ENCODE results near the gene PAK4.

Gene PAK4

DNA sequence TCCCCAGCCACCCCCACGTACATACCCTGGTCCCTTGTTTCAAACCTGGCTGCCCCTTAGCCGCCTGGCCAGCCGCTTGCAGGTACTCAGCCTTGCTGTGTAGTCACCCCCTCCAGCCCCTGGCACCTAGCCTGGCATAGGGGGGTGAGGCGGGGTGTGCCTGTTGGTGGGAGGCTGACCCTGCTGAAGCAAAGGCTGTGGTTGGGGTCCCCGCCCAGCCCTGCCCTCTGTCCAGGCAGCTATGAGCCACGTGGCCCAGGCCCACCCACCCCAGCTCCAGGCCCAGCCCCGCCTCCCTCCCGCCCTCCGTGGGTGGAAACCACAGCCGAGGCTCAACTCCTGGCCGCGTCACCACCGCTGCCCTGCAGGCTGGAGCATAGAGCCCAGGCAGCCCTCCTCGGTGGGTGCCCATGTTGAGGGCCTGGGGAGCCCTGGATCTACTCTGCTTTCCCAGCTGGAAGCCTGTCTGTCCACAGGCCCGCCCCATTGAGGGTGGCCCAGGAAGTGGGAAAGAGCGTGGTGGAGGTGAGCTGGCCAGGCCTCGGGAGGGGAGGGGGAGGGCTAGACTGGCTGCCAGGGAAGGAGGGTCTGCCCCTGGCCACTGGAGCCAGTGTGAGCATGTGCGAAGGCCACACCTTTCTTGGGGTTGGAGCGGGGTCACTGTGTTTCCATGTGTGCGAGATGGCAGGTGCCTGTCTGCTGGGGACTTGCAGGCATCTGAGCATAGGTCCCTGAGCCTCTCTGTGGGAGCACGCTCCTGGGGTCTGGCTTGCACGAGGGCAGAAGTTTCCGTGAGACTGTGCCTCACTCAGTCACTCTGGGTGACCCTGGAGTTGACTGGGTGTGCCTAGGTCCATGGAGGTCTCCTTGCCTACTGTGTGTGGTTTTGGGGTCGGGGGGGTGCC lies 31.0 kb downstream of the PAK4 start:
- Histone ChIP-seq H3K9me3 (ENCODE audit: control insufficient read depth, insufficient read depth, low read length) (no peaks in the 10 kb centered on the region), H3K4me2 (ENCODE audit: low read length) (no peak overlapping the region), H4K20me1 (ENCODE audit: control insufficient read depth, insufficient read depth, low read depth, low read length) (no peaks in the 10 kb centered on the region), H3K27ac (ENCODE audit: low read depth, low read length) (no peak overlapping the region), H3F3A (ENCODE audit: control insufficient read depth, insufficient read depth) (no peaks in the 10 kb centered on the region), H3K27me3 (ENCODE audit: control insufficient read depth, low read length) (no peaks in the 10 kb centered on the region), H3K4me3 (ENCODE audit: low read length) (no peak overlapping the region), H3K9me2 (replicated peaks; ENCODE audit: control insufficient read depth, low read length) (no peaks in the 10 kb centered on the region), H3K36me3 (ENCODE audit: control insufficient read depth, low read length) (no peaks in the 10 kb centered on the region), H3K4me1 (ENCODE audit: control insufficient read depth, low read length) (no peaks in the 10 kb centered on the region), H3K79me2 (ENCODE audit: control insufficient read depth, low read length) (0 out of 2 replicates have a peak, but pooled peaks cover 5% of the 10 kb centered on the region)
- TF ChIP-seq EZH2phosphoT487 (IDR thresholded peaks at IDR 0.05; ENCODE audit: borderline replicate concordance, low read length), result no peak
- TF ChIP-seq, protein P1, sequence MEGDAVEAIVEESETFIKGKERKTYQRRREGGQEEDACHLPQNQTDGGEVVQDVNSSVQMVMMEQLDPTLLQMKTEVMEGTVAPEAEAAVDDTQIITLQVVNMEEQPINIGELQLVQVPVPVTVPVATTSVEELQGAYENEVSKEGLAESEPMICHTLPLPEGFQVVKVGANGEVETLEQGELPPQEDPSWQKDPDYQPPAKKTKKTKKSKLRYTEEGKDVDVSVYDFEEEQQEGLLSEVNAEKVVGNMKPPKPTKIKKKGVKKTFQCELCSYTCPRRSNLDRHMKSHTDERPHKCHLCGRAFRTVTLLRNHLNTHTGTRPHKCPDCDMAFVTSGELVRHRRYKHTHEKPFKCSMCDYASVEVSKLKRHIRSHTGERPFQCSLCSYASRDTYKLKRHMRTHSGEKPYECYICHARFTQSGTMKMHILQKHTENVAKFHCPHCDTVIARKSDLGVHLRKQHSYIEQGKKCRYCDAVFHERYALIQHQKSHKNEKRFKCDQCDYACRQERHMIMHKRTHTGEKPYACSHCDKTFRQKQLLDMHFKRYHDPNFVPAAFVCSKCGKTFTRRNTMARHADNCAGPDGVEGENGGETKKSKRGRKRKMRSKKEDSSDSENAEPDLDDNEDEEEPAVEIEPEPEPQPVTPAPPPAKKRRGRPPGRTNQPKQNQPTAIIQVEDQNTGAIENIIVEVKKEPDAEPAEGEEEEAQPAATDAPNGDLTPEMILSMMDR (IDR thresholded peaks at IDR 0.05; ENCODE audit: low read depth, low read length, poor library complexity, severe bottlenecking), result no peak

DNA sequence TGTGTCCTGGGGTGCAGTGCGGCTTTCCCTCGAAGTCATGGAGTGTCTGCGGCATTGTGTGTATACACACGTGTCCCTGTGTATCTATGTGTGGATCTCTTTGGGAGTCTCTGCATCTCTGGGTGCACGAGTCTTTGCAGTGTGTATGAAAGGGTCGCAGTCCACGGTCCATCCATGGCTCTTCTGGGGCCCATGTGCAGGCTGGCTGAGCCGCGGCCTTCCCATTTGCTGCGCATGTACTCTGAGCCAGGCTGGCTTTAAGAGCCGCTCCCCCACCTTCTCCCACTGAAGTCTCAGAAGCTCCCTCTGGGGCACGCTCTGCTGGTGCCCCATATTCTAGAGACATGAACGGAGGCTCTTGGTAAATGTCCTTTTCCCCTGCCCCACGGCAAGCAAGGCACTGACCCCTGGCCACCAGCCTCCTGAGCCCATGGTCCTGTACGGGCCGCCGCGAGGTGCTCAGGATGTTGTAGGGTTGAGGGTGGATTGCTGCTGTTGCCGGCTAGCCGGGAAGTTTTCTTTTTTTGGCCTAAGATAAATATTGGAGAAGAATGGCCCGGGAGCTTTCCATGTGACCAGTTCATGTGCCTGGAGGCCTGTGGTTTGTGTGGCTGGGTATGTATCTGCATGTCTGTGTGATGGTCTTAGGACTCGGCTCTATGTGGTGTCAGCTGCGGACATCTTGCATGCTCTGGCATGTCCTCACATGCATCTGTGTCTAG lies 31.9 kb downstream of the PAK4 start:
- Histone ChIP-seq H3K4me1 (ENCODE audit: control insufficient read depth, low read length) (no peaks in the 10 kb centered on the region), H3K36me3 (ENCODE audit: control insufficient read depth, low read length) (no peaks in the 10 kb centered on the region), H4K20me1 (ENCODE audit: control insufficient read depth, insufficient read depth, low read depth, low read length) (no peaks in the 10 kb centered on the region), H3K27ac (ENCODE audit: low read depth, low read length) (no peak overlapping the region), H3F3A (ENCODE audit: control insufficient read depth, insufficient read depth) (no peaks in the 10 kb centered on the region), H3K4me3 (ENCODE audit: low read length) (no peak overlapping the region), H3K79me2 (ENCODE audit: control insufficient read depth, low read length) (0 out of 2 replicates have a peak, but pooled peaks cover 5% of the 10 kb centered on the region), H3K9me2 (replicated peaks; ENCODE audit: control insufficient read depth, low read length) (no peaks in the 10 kb centered on the region), H3K9me3 (ENCODE audit: control insufficient read depth, insufficient read depth, low read length) (no peaks in the 10 kb centered on the region), H3K4me2 (ENCODE audit: low read length) (no peak overlapping the region), H3K27me3 (ENCODE audit: control insufficient read depth, low read length) (no peaks in the 10 kb centered on the region)
- TF ChIP-seq, protein P1 (IDR thresholded peaks at IDR 0.05; ENCODE audit: low read depth, low read length, poor library complexity, severe bottlenecking), result no peak
- no peak for TF ChIP-seq EZH2phosphoT487 (IDR thresholded peaks at IDR 0.05; ENCODE audit: borderline replicate concordance, low read length)

DNA sequence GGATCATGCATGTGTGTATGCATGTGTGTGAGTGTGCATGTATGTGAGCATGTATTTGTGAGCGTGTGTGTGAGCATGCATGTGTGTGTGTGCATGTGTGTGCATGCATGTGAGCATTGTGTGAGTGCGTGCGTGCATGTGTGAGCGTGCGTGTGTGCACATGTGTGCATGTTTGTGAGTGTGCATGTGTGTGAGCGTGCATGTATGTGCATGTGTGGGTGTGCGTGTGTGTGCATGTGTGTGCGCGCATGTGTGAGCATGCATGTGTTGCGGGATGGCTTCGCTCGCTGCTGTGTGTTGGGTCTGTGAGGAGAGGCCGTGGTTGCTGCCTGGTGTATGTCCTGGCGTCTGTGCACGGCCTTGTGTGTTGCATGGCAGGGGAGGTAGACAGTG lies 32.4 kb downstream of the PAK4 start:
- Histone ChIP-seq H3K79me2 (ENCODE audit: control insufficient read depth, low read length) (0 out of 2 replicates have a peak, but pooled peaks cover 5% of the 10 kb centered on the region), H3K4me1 (ENCODE audit: control insufficient read depth, low read length) (no peaks in the 10 kb centered on the region), H4K20me1 (ENCODE audit: control insufficient read depth, insufficient read depth, low read depth, low read length) (no peaks in the 10 kb centered on the region), H3K27me3 (ENCODE audit: control insufficient read depth, low read length) (no peaks in the 10 kb centered on the region), H3K27ac (ENCODE audit: low read depth, low read length) (no peak overlapping the region), H3K9me3 (ENCODE audit: control insufficient read depth, insufficient read depth, low read length) (no peaks in the 10 kb centered on the region), H3K36me3 (ENCODE audit: control insufficient read depth, low read length) (no peaks in the 10 kb centered on the region), H3K4me3 (ENCODE audit: low read length) (no peak overlapping the region), H3K4me2 (ENCODE audit: low read length) (no peak overlapping the region), H3F3A (ENCODE audit: control insufficient read depth, insufficient read depth) (no peaks in the 10 kb centered on the region), H3K9me2 (replicated peaks; ENCODE audit: control insufficient read depth, low read length) (no peaks in the 10 kb centered on the region)
- TF ChIP-seq EZH2phosphoT487 (IDR thresholded peaks at IDR 0.05; ENCODE audit: borderline replicate concordance, low read length), result no peak
- TF ChIP-seq, protein P1 (IDR thresholded peaks at IDR 0.05; ENCODE audit: low read depth, low read length, poor library complexity, severe bottlenecking), result no peak
